ENCODE measurements around the gene HSPB2. TPM values are rescaled to one million over a fixed set of nuclear protein-coding genes. Genes with fewer than 3 reads are reported as not detected.
A peak's percentile ranks its signal among the peaks of the same experiment; 100 is the strongest.

HSPB2 gene
- total and polyA plus RNA-seq, 2 of the 8 experiments (the other 6 are each of a cell fraction or from before 2014, with no cell fraction given) = 0.32 to 0.86 TPM

DNA sequence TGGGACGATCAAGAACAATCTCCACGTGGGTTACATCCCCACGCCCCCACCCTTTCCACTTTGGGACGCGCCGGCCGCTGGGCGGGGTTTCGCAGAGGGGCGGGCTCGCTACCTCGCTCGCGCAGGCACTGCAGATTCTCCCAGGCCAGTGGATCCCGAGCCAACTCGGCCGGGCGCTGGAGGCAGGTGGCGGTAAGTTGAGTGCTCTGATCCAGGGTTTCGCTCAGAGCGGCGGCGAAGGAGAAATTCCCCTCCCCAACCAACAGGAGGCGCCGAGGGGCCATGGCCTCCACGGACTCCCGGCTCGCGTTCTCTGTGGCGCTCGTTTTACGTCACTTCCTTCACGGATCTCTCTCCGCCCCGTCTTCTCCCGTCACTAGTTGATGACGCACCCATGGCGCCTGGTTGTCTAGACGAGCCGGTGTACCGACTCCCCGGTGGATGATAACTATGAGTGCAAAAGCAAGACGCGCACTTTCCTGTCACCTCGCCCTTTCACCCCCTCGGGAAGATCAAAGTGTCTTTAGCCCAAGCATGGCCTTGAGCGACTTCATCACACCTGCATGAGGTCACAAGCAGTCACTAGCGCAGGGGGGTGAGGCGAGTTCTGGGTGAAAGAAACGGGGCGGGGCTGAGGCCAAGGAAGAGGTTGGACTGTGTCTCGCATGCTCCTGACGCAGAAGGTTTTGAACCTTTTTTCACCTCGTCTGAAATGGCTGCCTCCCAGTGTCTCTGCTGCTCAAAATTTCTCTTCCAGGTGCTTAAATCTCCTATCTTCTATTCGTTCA lies 33.5 kb upstream of the HSPB2 start, which contains the start of the genes CFAP68 and FDXACB1 (continued):
- TF ChIP-seq ASH2L (IDR thresholded peaks at IDR 0.05; ENCODE audit: low read length) (peak; percentile 90), PHF8 (conservative IDR thresholded peaks at IDR 0.05; ENCODE audit: low read depth, low read length) (peak; percentile 91), HDAC2 (IDR thresholded peaks at IDR 0.05; ENCODE audit: borderline replicate concordance in 1 of 2, low read depth in 2 of 2, low read length in 2 of 2) (peak in 1 of 2 experiments; percentile 89; a peak in 2 of 4 replicates), SRF (IDR thresholded peaks at IDR 0.05; ENCODE audit: low read depth, low read length) (peak; percentile 77; the same call in 1 of the 2 replicates), JUN (IDR thresholded peaks at IDR 0.05; ENCODE audit: low read depth, low read length) (no peak), RAD21 (IDR thresholded peaks at IDR 0.05 in 1 of 2, conservative IDR thresholded peaks at IDR 0.05 in 1 of 2; ENCODE audit: low read depth in 2 of 2, low read length in 2 of 2) (peak; percentile 89), POU5F1 (IDR thresholded peaks at IDR 0.05; ENCODE audit: low read depth, low read length) (no peak), GABPA (IDR thresholded peaks at IDR 0.05; ENCODE audit: borderline replicate concordance, insufficient read depth, low read length) (peak; percentile 82; the same call in 1 of the 2 replicates), TCF12 (IDR thresholded peaks at IDR 0.05; ENCODE audit: low read depth, low read length) (peak; percentile 56; the same call in 1 of the 2 replicates), CBX5 (IDR thresholded peaks at IDR 0.05; ENCODE audit: low read depth, low read length) (no peak), RNF2 (IDR thresholded peaks at IDR 0.05; ENCODE audit: borderline replicate concordance, low read depth, low read length, missing control alignments, poor library complexity, severe bottlenecking) (no peak), SIRT6 (IDR thresholded peaks at IDR 0.05; ENCODE audit: low read length) (no peak), KDM1A (IDR thresholded peaks at IDR 0.05; ENCODE audit: borderline replicate concordance, low read length) (no peak), KDM4A (IDR thresholded peaks at IDR 0.05; ENCODE audit: low read depth, low read length, severe bottlenecking) (peak; percentile 97), KDM5A (IDR thresholded peaks at IDR 0.05; ENCODE audit: low read length) (no peak; the same call in none of the 2 replicates), NANOG (IDR thresholded peaks at IDR 0.05; ENCODE audit: insufficient read depth, low read depth, low read length, poor library complexity, severe bottlenecking) (no peak), CHD2 (IDR thresholded peaks at IDR 0.05; ENCODE audit: low read length) (no peak), TAF1 (IDR thresholded peaks at IDR 0.05; ENCODE audit: low read depth, low read length) (peak; percentile 69), RFX5 (IDR thresholded peaks at IDR 0.05; ENCODE audit: borderline replicate concordance, low read depth, low read length) (no peak), TAF7 (optimal IDR thresholded peaks at IDR 0.05; ENCODE audit: borderline replicate concordance, low read depth, low read length) (peak; percentile 86), POLR2AphosphoS5 (IDR thresholded peaks at IDR 0.05; ENCODE audit: low read depth, low read length) (peak; percentile 90), SUZ12 (IDR thresholded peaks at IDR 0.05; ENCODE audit: low read length) (no peak)
